Measurements from ENCODE around the gene GLIPR1.
"Not testable (repeated sequence)": the region's sequence is repeated elsewhere in the genome, so short reads cannot be mapped to it uniquely, and the experiment has no call there.

The GLIPR1 gene

DNA sequence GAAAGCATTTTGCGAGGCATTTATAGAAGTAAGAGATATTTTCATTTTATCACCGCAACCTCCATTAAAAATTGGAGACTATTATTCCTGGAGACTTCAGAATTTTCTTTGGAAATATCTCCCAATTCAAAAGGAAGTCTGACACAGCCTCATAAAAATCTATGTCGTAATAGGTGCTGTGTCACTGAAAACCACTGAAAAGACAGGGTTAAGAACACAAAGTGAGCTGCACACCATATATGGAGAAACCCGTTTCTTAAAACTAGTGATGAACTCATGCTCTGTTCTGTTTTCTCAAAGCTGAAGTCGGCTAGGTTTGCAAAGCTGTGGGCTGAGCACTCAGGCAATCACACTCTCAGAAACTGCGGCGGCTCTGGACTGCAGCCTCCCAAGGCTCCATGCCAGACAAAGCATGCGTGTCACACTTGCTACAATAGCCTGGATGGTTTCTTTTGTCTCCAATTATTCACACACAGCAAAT lies at the start of gene GLIPR1:
TSS of gene GLIPR1 (plus strand) at position 287 of the 481 bp plus-strand sequence. CDS start at position 413, 126 bp downstream.
- DNase-seq (ENCODE audit: low read depth, low spot score) = no peak

- DNase-seq (ENCODE audit: low read depth, low spot score) = no peak
Observed at GRCh38 chr12:75432924-75433323, 47.6 kb upstream of the GLIPR1 start.

DNA sequence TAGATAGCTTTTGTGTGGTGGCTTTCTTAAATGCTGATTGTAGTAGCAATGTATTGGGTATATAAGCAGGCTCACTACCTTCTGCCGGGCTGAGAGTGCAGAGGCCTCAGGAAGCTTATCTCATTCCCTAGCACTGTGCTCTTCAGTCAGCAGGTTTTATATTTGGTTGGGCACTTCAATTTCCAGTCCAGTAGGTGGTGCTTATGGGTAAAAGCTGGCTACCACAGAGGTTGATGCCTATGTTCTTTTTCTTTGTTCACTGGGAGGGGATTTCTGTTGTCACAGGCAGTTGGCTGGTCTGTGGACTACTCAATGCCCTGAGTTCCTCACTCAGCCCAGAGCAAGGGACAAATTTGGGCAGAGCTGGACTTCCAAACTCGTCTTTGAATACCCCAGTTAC lies 43.0 kb upstream of the GLIPR1 start:
- no peak for DNase-seq (ENCODE audit: low read depth, low spot score)

- no peak for DNase-seq (ENCODE audit: low read depth, low spot score)
Observed at GRCh38 chr12:75438059-75438754, 42.3 kb upstream of the GLIPR1 start.

DNA sequence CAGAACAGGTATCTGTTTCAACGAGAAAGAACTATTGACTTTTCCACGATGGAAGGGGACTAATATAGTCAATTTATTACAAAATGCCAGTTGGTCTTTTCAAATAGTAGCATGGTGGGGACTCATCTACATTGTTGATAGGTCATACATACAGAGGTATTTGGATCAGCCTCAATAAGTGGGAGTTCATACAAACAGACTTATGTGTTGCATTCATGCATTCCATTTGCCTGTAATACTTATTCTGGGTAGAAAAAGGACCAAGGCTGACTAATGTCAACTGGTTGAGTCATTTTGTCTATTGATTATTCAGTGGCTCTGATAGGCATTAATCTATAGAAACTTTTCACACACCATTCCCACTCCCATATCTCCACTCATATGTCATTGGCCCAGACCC lies 41.5 kb upstream of the GLIPR1 start:
- DNase-seq (ENCODE audit: low read depth, low spot score) = no peak

DNA sequence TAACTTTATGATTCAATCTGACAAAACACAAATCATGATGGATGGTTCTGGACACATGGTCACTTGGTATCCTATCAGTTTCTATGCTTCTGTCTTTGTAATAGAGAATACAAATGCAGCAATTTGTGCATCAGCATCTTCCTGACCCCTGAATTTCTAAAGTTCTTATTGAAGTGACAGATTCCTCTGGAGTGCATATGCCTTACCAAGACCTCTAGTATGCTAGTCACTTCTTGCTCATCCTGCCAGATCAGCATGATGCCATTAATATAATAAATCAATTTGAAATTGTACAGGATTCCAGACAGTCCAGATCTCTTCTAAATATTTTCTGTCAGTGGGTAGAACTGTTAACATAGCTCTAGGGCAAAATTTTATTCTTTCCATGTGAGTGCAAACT lies 40.6 kb upstream of the GLIPR1 start:
- no peak for DNase-seq (ENCODE audit: low read depth, low spot score)

DNA sequence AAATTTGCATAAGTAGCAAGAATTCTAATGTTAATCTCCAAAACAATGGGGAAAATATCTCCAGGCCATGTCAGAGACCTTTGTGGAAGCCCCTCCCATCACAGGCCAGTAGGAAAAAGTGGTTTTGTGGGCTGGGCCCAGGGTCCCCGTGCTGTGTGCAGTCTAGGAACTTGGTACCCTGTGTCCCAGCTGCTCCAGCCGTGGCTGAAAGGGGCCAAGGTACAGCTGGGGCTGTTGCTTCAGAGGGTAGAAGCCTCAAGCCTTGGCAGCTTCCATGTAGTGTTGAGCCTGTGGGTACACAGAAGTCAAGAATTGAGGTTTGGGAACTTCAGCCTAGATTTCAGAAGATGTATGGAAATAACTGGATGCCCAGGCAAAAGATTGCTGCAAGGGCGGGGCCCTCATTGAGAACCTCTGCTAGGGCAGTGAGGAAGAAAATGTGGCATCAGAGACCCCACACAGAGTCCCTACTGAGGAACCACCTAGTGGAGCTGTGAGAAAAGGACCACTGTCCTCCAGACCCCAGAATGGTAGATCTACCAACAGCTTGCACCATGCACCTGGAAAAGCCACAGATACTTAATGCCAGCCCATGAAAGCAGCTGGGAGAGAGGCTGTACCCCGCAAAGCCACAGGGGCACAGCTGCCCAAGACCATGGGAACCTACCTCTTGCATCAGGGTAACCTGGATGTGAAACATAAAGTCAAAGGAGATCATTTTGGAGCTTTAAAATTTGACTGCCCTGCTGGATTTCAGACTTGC lies 38.7 kb upstream of the GLIPR1 start:
- DNase-seq (ENCODE audit: low read depth, low spot score) = not testable (repeated sequence)

DNA sequence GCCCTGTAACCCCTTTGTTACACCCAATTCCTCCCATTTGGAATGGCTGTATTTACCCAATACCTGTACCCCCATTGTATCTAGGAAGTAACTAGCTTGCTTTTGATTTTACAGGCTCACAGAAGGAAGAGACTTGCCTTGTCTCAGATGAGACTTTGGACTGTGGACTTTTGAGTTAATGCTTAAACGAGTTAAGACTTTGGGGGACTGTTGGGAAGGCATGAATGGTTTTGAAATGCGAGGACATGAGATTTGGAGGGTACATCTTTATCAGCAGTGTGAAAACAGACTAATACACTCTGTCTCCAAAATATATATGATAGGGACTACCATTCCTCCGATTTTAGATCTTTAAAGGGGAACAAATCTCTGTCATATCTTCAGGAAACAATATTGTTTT lies 38.1 kb upstream of the GLIPR1 start:
- DNase-seq (ENCODE audit: low read depth, low spot score) = not testable (repeated sequence)

GRCh38 chr12:75443709-75444108 lies 36.8 kb upstream of the GLIPR1 start:
- DNase-seq (ENCODE audit: low read depth, low spot score) = no peak

DNA sequence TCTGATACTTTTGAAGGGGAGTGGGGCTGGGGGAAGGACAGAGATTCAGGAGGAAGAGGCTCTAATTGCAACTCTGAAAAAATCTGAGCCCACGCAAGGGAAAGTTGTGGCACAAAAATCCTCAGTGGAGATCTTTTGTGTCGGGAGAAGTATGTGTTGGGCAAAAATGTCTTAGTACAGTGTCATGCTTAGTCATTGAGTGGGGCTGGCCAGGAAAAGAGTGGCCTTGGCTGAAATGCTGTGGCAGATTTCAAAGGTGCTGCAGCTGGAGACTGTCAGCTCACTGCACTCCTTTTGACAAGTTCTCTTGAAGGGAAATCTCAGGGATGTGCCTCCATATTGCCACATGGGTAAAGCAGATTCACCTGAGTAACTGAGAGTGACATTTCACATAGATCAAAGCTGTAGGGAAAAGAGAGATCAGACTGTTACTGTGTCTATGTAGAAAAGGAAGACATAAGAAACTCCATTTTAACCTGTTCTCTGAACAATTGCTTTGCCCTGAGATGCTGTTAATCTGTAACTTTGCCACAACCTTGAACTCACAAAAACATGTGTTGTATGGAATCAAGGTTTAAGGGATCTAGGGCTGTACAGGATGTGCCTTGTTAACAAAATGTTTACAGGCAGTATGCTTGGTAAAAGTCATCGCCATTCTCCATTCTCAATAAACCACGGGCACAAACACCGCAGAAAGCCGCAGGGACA lies 36.0 kb upstream of the GLIPR1 start:
- DNase-seq (ENCODE audit: low read depth, low spot score) = no peak

- DNase-seq (ENCODE audit: low read depth, low spot score) = not testable (repeated sequence)
Observed at GRCh38 chr12:75445137-75445507, 35.4 kb upstream of the GLIPR1 start.

DNA sequence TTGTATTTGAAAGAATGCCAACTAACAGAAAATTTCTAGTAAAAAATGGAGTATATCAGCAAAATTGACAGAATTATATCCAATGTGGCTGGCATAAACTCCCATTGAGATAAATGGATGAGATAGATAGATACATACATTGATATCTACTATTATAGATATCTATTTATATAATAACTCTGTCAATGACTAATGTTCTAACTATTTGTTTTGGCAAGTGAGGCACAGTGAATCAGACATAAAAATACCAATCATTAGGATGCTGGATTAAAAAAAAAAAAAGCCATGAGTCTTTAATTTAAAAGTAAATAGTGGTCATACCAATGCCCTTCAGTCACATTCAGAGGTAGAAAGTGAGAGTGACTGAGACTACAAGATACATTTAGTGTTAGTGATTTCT lies 33.7 kb upstream of the GLIPR1 start:
- DNase-seq (ENCODE audit: low read depth, low spot score) = no peak

GRCh38 chr12:75447691-75448393 lies 32.7 kb upstream of the GLIPR1 start:
- no peak for DNase-seq (ENCODE audit: low read depth, low spot score)

GRCh38 chr12:75452675-75453330 lies 27.8 kb upstream of the GLIPR1 start:
- no peak for DNase-seq (ENCODE audit: low read depth, low spot score)

- DNase-seq (ENCODE audit: low read depth, low spot score) = no peak
Observed at GRCh38 chr12:75455839-75456238, 24.7 kb upstream of the GLIPR1 start.

- no peak for DNase-seq (ENCODE audit: low read depth, low spot score)
Observed at GRCh38 chr12:75457191-75457590, 23.4 kb upstream of the GLIPR1 start.

GRCh38 chr12:75457866-75458265 lies 22.7 kb upstream of the GLIPR1 start:
- DNase-seq (ENCODE audit: low read depth, low spot score) = not testable (repeated sequence)

- no peak for DNase-seq (ENCODE audit: low read depth, low spot score)
Observed at GRCh38 chr12:75459755-75460154, 20.8 kb upstream of the GLIPR1 start.

- DNase-seq (ENCODE audit: low read depth, low spot score) = no peak
Observed at GRCh38 chr12:75460204-75460603, 20.4 kb upstream of the GLIPR1 start.

DNA sequence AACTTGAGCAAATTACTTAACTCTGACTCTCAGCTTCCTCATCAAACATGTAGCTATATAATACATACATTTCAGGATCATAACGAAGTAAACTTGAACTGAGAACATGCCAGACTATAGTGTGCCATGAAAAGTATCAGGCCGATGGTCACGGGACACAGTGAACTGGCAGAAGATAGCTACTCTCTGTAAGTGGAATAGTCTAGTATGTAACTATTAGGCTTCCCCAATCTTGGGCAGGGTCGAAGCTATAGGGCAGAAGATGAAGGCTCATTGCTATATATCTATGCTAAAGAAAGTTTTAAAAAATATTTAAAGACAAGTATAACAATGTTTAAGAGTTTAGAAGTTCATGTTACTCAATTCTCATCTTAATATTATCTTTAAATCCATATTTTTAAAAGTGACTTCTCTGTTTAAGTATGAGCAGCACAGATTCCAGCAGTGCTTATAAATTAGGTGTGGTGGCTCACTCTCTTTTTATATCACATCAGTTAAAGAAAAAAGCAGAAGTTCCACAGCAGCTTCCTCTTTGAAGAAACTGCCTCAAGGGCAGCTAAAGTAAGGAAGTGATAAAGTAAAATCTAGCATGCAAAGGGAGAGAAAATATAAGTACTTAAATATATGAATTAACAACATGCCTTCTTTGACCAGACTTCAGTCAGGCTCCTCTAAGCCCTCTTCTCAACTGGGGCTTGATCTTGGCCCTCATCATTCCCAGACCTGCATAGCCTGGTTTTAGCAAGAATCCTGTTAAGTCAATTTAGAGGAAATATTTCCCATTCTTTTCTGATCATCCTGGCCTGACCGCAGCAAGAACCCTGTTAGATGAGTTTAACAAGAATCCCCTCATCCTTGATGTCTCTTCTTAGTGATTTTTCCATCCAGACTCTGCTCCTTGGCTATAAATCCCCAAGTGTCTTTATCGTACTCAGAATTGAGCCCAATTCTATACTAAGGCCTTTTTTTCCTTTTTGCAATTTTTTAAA lies 8.4 kb upstream of the GLIPR1 start:
- DNase-seq (ENCODE audit: low read depth, low spot score) = no peak

All from iPS DF 19.7 (cell line).